ENCODE measurements around the gene ANGPTL4. TPM values are rescaled to one million over a fixed set of nuclear protein-coding genes. Genes with fewer than 3 reads are reported as not detected.
"Not testable (repeated sequence)": the region's sequence is repeated elsewhere in the genome, so short reads cannot be mapped to it uniquely, and the experiment has no call there.

Gene ANGPTL4
- total and polyA plus RNA-seq, 2 experiments from 2014 or later, result 1.9 to 2.2 TPM

DNA sequence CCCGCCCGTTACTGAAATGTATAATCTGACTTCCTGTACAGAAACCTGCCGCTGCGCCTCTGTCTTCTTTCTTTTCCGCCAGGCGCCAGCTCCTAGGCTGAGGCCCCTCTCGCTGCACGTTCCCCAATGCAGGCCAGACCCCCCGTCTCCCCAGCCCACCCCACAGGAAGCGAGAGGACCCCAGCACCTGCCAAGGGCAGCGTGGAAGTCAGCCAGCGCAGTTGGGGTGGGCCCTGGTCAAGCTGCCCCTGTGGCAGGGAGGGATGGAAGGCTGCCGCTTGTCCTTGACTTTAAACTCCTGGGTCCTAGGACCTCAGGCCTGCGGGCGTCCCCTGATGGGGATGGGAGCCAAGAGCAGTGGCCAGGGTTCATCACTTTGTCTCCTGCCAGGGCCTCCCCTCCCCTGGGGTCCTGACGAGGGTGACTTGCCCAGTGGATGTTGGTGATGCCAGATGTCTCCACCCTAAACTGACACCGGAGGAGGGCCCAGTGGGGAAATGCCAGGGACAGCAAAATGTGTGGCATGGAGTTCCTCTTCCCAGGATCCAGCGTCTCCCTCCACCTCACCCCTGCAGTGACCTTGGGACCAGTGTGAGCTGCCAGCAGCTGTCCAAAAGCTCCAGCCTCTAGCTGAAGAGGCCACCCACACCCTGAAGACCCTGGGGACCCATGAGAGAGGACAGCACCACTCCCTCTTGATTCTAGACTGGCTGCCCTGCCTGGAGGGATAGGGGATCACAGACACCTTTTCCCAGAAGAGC, 40.6 kb downstream of the ANGPTL4 start:
- no peak for DNase-seq (ENCODE audit: low spot score)
- Histone ChIP-seq H3K36me3 (ENCODE audit: insufficient read depth) (no peaks in the 10 kb centered on the region), H2AFZ (no peak overlapping the region), H3K9me2 (ENCODE audit: insufficient read depth) (no peaks in the 10 kb centered on the region), H3K4me2 (no peak overlapping the region), H3K4me1 (ENCODE audit: insufficient read depth) (no peaks in the 10 kb centered on the region), H4K20me1 (replicated peaks; ENCODE audit: insufficient read depth) (no peaks in the 10 kb centered on the region), H3K4me3 (no peak overlapping the region), H3F3A (replicated peaks; ENCODE audit: low read depth) (0 out of 2 replicates have a peak, but pooled peaks cover 2% of the 10 kb centered on the region), H3K27me3 (ENCODE audit: insufficient read depth) (no peaks in the 10 kb centered on the region), H3K27ac (ENCODE audit: low read depth) (no peak overlapping the region), H3K79me2 (replicated peaks; ENCODE audit: insufficient read depth) (no peaks in the 10 kb centered on the region)
- peaks cover 28% of the 10 kb centered on the region for H3K36me3 Mint-ChIP-seq (ENCODE audit: low read depth)
- no peaks in the 10 kb centered on the region for H3K9me3 Mint-ChIP-seq
- ATAC-seq, result no peak
- TF ChIP-seq EZH2 (IDR thresholded peaks at IDR 0.05; ENCODE audit: low read depth, unreplicated experiment), result no peak
- no peak for TF ChIP-seq POLR2AphosphoS5 (IDR thresholded peaks at IDR 0.05; ENCODE audit: low read depth)
- no peak for TF ChIP-seq NANOG (IDR thresholded peaks at IDR 0.05; ENCODE audit: borderline replicate concordance)
- TF ChIP-seq, protein P1, sequence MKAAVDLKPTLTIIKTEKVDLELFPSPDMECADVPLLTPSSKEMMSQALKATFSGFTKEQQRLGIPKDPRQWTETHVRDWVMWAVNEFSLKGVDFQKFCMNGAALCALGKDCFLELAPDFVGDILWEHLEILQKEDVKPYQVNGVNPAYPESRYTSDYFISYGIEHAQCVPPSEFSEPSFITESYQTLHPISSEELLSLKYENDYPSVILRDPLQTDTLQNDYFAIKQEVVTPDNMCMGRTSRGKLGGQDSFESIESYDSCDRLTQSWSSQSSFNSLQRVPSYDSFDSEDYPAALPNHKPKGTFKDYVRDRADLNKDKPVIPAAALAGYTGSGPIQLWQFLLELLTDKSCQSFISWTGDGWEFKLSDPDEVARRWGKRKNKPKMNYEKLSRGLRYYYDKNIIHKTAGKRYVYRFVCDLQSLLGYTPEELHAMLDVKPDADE (IDR thresholded peaks at IDR 0.05), result no peak
- no peak for TF ChIP-seq CREB1 (CRISPR knock-in tag; IDR thresholded peaks at IDR 0.05; ENCODE audit: low read depth)
- TF ChIP-seq EZH2phosphoT487 (IDR thresholded peaks at IDR 0.05; ENCODE audit: unreplicated experiment), result no peak
- H3K4me1 Mint-ChIP-seq, result no peaks in the 10 kb centered on the region
- H3K27me3 Mint-ChIP-seq (ENCODE audit: insufficient read depth, low read depth, poor library complexity), result peaks cover 6% of the 10 kb centered on the region
- no peak overlapping the region for H3K4me3 Mint-ChIP-seq
- H3K27ac Mint-ChIP-seq, result no peak overlapping the region

DNA sequence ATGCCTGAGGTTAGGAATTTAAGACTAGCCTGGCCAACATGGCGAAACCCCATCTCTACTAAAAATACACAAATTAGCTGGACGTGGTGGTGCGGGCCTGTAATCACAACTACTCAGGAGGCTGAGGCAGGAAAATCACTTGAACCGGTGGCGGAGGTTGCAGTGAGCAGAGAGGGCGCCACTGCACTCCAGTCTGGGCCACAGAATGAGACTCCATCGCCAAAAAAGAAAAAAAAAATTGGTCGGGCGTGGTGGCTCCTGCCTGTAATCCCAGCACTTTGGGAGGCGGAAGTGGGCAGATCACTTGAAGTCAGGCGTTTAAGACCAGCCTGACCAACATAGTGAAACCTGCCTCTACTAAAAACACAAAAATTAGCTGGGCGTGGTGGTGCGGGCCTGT, 46.8 kb downstream of the ANGPTL4 start:
- not testable (repeated sequence) for DNase-seq (ENCODE audit: low spot score); H3K27ac Mint-ChIP-seq; H3K4me1 ChIP-seq (ENCODE audit: insufficient read depth)

More for the DNA sequence above, 46.8 kb downstream of the ANGPTL4 start:
- not testable (repeated sequence) for H3F3A ChIP-seq (replicated peaks; ENCODE audit: low read depth); H3K36me3 Mint-ChIP-seq (ENCODE audit: low read depth); ATAC-seq; H3K4me2 ChIP-seq; H3K4me3 Mint-ChIP-seq; H2AFZ ChIP-seq; H3K36me3 ChIP-seq (ENCODE audit: insufficient read depth); H3K27ac ChIP-seq (ENCODE audit: low read depth); H3K79me2 ChIP-seq (replicated peaks; ENCODE audit: insufficient read depth); H3K27me3 ChIP-seq (ENCODE audit: insufficient read depth); H3K4me1 Mint-ChIP-seq; H3K9me3 Mint-ChIP-seq; H3K9me2 ChIP-seq (ENCODE audit: insufficient read depth); H4K20me1 ChIP-seq (replicated peaks; ENCODE audit: insufficient read depth); H3K4me3 ChIP-seq
- peaks cover 20% of the 10 kb centered on the region for H3K27me3 Mint-ChIP-seq (ENCODE audit: insufficient read depth, low read depth, poor library complexity)
- peak; percentile 28 to 42; a peak in 3 of 4 replicates for TF ChIP-seq CTCF (conservative IDR thresholded peaks at IDR 0.05; ENCODE audit: low read depth in 2 of 2)

Data from GM23338 (cell line).